Gastroesophageal sphincter (tissue), 3 donors: ENCODE data around the gene PPP1R1A.

Source experiments
- EP300 ChIP-seq: sonication (generic); formaldehyde crosslinking; IDR thresholded peaks from one replicate; pipeline ENCODE4 v1.6.1; 2017; ENCODE audit warnings: antibody characterized with exemption, mild to moderate bottlenecking
- TF ChIP-seq, protein P1 (sequence below), 4 experiments: fragments of 200-600 bp in 2 of 4; fragments of 450-650 bp in 2 of 4; sonication (generic) in 1 of 4; IDR thresholded peaks; one replicate each; pipeline ENCODE4 v1.5.1; 2017 to 2019; ENCODE audit warnings: antibody characterized with exemption in 4 of 4, mild to moderate bottlenecking in 2 of 4, moderate library complexity in 2 of 4

DNA sequence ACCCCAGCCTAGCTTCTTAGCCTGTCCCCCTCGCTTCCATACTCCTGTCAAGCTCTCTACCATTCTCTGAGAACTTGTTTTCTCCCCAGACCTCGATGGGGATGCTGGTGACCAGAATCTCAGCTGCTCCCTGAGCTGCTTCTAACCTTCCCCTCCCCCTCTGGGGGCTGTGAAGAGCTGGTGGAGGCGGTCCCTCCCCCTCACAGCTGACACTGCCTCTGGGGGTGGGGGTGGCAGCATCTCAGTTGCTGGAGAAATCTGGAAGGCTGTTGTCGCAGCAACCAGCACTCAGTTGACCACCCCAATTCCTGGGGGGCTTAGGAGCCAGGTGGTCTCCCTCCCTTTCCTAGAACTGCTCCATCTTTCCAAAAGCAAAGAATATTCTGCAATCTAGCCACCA is 4.7 kb downstream of the PPP1R1A start:
- TF ChIP-seq, protein P1, sequence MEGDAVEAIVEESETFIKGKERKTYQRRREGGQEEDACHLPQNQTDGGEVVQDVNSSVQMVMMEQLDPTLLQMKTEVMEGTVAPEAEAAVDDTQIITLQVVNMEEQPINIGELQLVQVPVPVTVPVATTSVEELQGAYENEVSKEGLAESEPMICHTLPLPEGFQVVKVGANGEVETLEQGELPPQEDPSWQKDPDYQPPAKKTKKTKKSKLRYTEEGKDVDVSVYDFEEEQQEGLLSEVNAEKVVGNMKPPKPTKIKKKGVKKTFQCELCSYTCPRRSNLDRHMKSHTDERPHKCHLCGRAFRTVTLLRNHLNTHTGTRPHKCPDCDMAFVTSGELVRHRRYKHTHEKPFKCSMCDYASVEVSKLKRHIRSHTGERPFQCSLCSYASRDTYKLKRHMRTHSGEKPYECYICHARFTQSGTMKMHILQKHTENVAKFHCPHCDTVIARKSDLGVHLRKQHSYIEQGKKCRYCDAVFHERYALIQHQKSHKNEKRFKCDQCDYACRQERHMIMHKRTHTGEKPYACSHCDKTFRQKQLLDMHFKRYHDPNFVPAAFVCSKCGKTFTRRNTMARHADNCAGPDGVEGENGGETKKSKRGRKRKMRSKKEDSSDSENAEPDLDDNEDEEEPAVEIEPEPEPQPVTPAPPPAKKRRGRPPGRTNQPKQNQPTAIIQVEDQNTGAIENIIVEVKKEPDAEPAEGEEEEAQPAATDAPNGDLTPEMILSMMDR (IDR thresholded peaks at IDR 0.05), result no peak
- TF ChIP-seq EP300, result no peak
